H1 (cell line): Measurements from ENCODE around the gene GADD45GIP1.

Experiments used
- CHD2 ChIP-seq: IDR thresholded peaks from 2 replicates; pipeline ENCODE4 v1.6.1; 2012; ENCODE audit warnings: low read length, improper control_type of control experiment
- CTCF ChIP-seq, 3 experiments: IDR thresholded peaks; 1 replicate in 2 of 3; 2 replicates in 1 of 3; pipeline versions ENCODE4 v1.5.1 to v1.6.1; 2011; ENCODE audit warnings: low read length in 3 of 3, mild to moderate bottlenecking in 3 of 3, inconsistent platforms in 2 of 3, low read depth in 1 of 3, moderate library complexity in 1 of 3; ENCODE audit not compliant: insufficient read depth in 1 of 3; ENCODE audit errors: control extremely low read depth in 1 of 3
- EP300 ChIP-seq, 2 experiments: IDR thresholded peaks; 1 replicate in 1 of 2; 2 replicates in 1 of 2; pipeline ENCODE4 v1.6.1; 2011 to 2012; ENCODE audit warnings: low read depth in 2 of 2, low read length in 2 of 2, mild to moderate bottlenecking in 2 of 2, borderline replicate concordance in 1 of 2, inconsistent platforms in 1 of 2, moderate library complexity in 1 of 2
- NRF1 ChIP-seq: IDR thresholded peaks from 2 replicates; pipeline ENCODE4 v1.6.1; 2011; ENCODE audit warnings: mild to moderate bottlenecking, low read depth, low read length, improper control_type of control experiment
- TEAD4 ChIP-seq: IDR thresholded peaks from 2 replicates; pipeline ENCODE4 v1.6.1; 2012; ENCODE audit warnings: low read depth, low read length, inconsistent platforms, mixed read lengths

DNA sequence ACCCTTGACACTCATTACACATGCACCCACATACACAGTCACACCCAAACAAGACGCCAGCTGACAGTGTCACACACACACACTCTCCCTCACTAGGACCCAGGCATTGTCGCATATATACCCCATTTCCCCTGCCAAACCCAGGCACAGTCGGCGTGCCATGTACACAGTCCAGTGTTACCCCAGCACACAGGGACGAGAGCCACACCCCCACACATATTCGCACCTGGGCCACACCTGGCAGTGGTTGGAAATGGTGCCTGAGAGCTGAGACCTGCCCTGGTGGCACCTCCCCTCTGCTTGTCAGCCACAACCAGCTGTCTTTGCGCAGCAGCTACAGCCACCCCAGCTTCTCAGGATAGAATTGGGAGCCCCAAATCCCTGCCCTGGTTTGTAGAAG, 47.2 kb upstream of the GADD45GIP1 start:
- TF ChIP-seq CHD2 = no peak
- TF ChIP-seq CTCF (IDR thresholded peaks at IDR 0.05; ENCODE audit: control extremely low read depth in 1 of 3, insufficient read depth in 1 of 3, low read depth in 1 of 3, low read length in 3 of 3) = no peak
- TF ChIP-seq NRF1 = no peak
- TF ChIP-seq TEAD4 = no peak
- no peak for TF ChIP-seq EP300 (IDR thresholded peaks at IDR 0.05; ENCODE audit: borderline replicate concordance in 1 of 2, low read depth in 2 of 2, low read length in 2 of 2)
